Measurements from ENCODE around the gene BTBD19. TPM values are rescaled to one million over a fixed set of nuclear protein-coding genes. Genes with fewer than 3 reads are reported as not detected.
A peak's percentile ranks its signal among the peaks of the same experiment; 100 is the strongest.

The BTBD19 gene
- total and polyA plus RNA-seq, 2 of the 4 experiments (the other 2 are of a cell fraction), result 0.90 to 17.2 TPM

DNA sequence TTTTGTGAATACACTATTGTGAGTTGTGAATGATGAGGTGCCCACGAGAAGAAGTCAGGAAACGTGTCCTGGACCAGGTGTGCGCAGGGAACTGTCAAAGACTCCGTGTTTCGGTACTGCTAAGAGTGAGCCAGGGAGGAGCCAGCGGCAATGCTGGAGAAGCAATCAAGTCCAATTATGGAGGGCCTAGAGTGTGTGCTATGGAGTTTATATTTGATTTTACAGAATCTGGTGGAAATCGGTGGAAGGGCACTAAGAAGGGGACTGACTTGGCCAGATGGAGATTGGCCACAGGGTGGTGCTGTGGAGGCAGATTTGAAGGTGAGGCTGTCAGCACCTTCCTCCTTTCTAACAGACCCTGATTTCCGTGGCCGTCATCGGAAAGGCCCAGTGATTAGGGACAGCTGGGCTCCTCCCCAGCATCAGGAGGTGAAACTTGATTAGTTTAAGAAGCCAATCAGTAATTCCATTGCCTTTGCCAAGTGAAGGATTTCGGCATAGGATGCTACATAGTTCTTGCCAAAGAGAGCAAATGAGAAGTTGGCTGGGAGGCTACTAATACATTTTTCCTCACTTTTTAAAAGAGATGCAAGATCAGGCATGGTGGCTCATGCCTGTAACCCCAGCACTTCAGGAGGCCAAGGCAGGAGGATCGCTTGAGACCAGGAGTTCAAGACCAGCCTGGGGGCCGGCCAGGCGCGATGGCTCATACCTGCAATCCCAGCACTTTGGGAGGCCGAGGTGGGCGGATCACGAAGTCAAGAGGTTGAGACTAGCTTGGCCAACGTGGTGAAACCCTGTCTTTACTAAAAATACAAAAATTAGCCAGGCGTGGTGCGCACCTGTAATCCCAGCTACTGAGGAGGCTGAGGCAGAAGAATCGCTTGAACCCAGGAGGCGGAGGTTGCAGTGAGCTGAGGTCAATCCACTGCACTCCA lies 27.7 kb downstream of the BTBD19 start:
- H3K4ac ChIP-seq (ENCODE audit: low read depth, low read length), result no peak overlapping the region
- H3K23ac ChIP-seq (ENCODE audit: low read depth, low read length), result no peak overlapping the region
- DNase-seq, result peak; percentile 84
- H2BK5ac ChIP-seq (ENCODE audit: low read depth, low read length, poor library complexity, severe bottlenecking), result no peak overlapping the region
- intact Hi-C loops (cut with micrococcal nuclease), result loop anchor here (1.0 to 5.0 kb wide), 3 partner anchors 151 to 466 kb away; partner anchors contain the start of genes EIF2B3 and HECTD3
- POLR2A ChIA-PET (ENCODE audit: unreplicated experiment), result no interaction called here
- no peak for TF ChIP-seq ELK1 (IDR thresholded peaks at IDR 0.05; ENCODE audit: borderline replicate concordance, low read depth, low read length)
- TF ChIP-seq RAD21 (IDR thresholded peaks at IDR 0.05; ENCODE audit: low read length), result peak; percentile 88
- no peak for TF ChIP-seq CEBPB (IDR thresholded peaks at IDR 0.05; ENCODE audit: low read depth, low read length)
- TF ChIP-seq SMC3 (IDR thresholded peaks at IDR 0.05; ENCODE audit: low read depth, low read length), result peak; percentile 90
- no peak for TF ChIP-seq MAZ (IDR thresholded peaks at IDR 0.05; ENCODE audit: borderline replicate concordance, low read depth, low read length)
- TF ChIP-seq MAFK (IDR thresholded peaks at IDR 0.05; ENCODE audit: low read depth, low read length), result no peak
- TF ChIP-seq CTCF (conservative IDR thresholded peaks at IDR 0.05; ENCODE audit: low read depth, low read length), result peak; percentile 84
- TF ChIP-seq MXI1 (IDR thresholded peaks at IDR 0.05; ENCODE audit: borderline replicate concordance, low read depth, low read length), result no peak
- H3K79me1 ChIP-seq (ENCODE audit: low read depth in 1 of 2, low read length in 2 of 2), result no peaks in the 10 kb centered on the region
- peak; percentile 96 for ATAC-seq (ENCODE audit: low read depth)
- no peaks in the 10 kb centered on the region for H3K9me3 ChIP-seq (ENCODE audit: control insufficient read depth, insufficient read depth, low read length)
- H4K8ac ChIP-seq (ENCODE audit: low read depth in 2 of 2, low read length in 2 of 2), result peak overlapping the region in 1 of 2 experiments; percentile 68; a peak in 2 of 4 replicates
- H3K56ac ChIP-seq (ENCODE audit: extremely low read depth, insufficient read depth, low read length), result no peak overlapping the region
- H3K27me3 ChIP-seq (ENCODE audit: control insufficient read depth, insufficient read depth, low read length), result no peaks in the 10 kb centered on the region
- no peak overlapping the region for H3K27ac ChIP-seq (ENCODE audit: insufficient read depth, low read length)
- H3K9ac ChIP-seq (ENCODE audit: low read depth, low read length), result no peak overlapping the region
- 0 out of 2 replicates have a peak overlapping the region, but pooled peaks have one; percentile 38 for H4K91ac ChIP-seq (ENCODE audit: insufficient read depth, low read depth, low read length)
- no peaks in the 10 kb centered on the region for H3K9me1 ChIP-seq (ENCODE audit: insufficient read depth, low read length)
- H3K18ac ChIP-seq (ENCODE audit: low read depth, low read length), result no peak overlapping the region
- in situ Hi-C loops (cut with MboI; ENCODE audit: low sequenced_read_pairs), result loop anchor here (10.0 kb wide), 1 partner anchor 469 kb away; no protein-coding TSS in a partner anchor
- H2AFZ ChIP-seq (replicated peaks; ENCODE audit: low read length, poor library complexity), result peak overlapping the region; percentile 87
- H2BK15ac ChIP-seq (ENCODE audit: low read depth, low read length), result no peak overlapping the region; the same call in 2 of the 3 replicates
- BruUV-seq (replicated peaks), result no TSS peak
- peak overlapping the region; percentile 10 for H2AK9ac ChIP-seq (replicated peaks; ENCODE audit: low read depth, low read length, poor library complexity)
- H3K4me1 ChIP-seq (ENCODE audit: control insufficient read depth, insufficient read depth, low read length), result no peaks in the 10 kb centered on the region
- 0 out of 2 replicates have a peak overlapping the region, but pooled peaks have one; percentile 21 for H2BK120ac ChIP-seq (ENCODE audit: low read depth, low read length)
- no peak overlapping the region for H3K4me3 ChIP-seq (ENCODE audit: insufficient read depth, low read depth, low read length)
- H4K20me1 ChIP-seq (ENCODE audit: insufficient read depth, low read length), result no peaks in the 10 kb centered on the region
- no peaks in the 10 kb centered on the region for H3K36me3 ChIP-seq (ENCODE audit: control insufficient read depth, insufficient read depth, low read length)
- CTCF ChIA-PET, result interaction anchor here (1.6 to 2.2 kb wide), 2 partner anchors 10 to 178 kb away, joined by 3 to 7 read pairs; no protein-coding TSS in a partner anchor
- H4K5ac ChIP-seq (ENCODE audit: low read depth, low read length), result no peak overlapping the region
- 85% methylated on average over 15 of the region's 23 CpGs; no CpG with 5 or more reads in 1 of the 2 experiments for WGBS, 2 experiments (ENCODE audit: extremely low coverage in 2 of 2, insufficient read length in 1 of 2)
- H3K14ac ChIP-seq (replicated peaks; ENCODE audit: low read depth, low read length), result no peak overlapping the region
- H2AK5ac ChIP-seq (ENCODE audit: low read depth, low read length), result peak overlapping the region; percentile 72; the same call in 1 of the 2 replicates
- H2BK20ac ChIP-seq (ENCODE audit: low read depth, low read length), result peak overlapping the region; percentile 50; the same call in 1 of the 2 replicates
- dilution Hi-C loops (cut with HindIII; ENCODE audit: low sequenced_read_pairs, unreplicated experiment), result no loop called here
- peak overlapping the region; percentile 57 for H3K4me2 ChIP-seq (ENCODE audit: low read depth, low read length)

Measured in IMR-90 (cell line).